ENCODE measurements around the gene KIRREL2.
"Not testable (repeated sequence)": the region's sequence is repeated elsewhere in the genome, so short reads cannot be mapped to it uniquely, and the experiment has no call there.

Gene KIRREL2

DNA sequence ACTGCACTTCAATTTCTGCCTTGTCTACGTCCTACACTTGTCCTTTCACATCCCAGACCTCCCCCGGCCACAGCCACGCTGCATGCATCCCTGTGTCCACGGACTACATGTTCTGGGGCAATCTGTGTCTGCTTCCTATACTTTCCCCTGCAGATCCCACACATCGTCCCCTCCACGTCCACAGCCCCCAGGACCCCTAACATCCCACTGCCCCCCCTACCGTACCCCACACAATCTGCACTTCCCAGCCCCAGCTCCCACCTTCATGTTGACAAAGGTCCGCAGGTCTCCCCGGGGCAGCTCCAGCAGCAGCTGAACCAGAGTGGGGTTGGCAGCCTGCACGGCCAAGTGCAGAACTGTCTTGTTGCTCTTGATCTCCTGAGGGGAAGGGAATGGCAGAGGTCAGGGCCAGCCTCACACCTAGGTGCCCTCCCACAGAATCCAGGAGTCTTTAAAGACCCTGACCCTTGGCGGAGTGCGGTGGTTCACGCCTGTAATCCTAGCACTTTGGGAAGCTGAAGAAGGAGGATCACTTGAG is 33.5 kb downstream of the KIRREL2 start:
- no peaks in the 10 kb centered on the region for H3K9me3 ChIP-seq (ENCODE audit: insufficient read depth, low read depth, low read length)
- no peak overlapping the region for H3K9ac ChIP-seq (ENCODE audit: low read depth, low read length)
- peaks cover 63% of the 10 kb centered on the region for H3K36me3 ChIP-seq (ENCODE audit: insufficient read depth, low read depth, low read length)
- no peaks in the 10 kb centered on the region for H3K4me1 ChIP-seq (ENCODE audit: insufficient read depth, low read length)
- no peaks in the 10 kb centered on the region for H3K27me3 ChIP-seq (ENCODE audit: insufficient read depth, low read length)
- H3K27ac ChIP-seq (ENCODE audit: low read length): no peak overlapping the region
- H3K4me3 ChIP-seq (ENCODE audit: low read length): no peak overlapping the region

DNA sequence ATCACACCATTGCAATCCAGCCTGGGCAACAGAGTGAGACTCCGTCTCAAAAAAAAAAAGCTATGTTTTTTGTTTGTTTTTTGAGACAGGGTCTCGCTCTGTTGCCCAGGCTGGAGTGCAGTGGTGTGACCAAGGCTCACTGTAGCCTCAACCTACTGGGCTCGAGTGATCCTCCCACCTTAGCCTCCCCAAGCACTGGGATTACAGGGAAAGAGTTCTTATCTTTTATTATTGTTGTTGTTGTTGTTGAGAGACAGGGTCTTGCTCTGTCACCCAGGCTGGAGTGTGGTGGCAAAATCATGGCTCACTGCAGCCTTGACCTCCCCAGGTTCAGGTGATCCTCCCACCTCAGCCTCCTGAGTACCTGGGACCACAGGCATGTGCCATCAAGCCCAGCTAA is 35.1 kb downstream of the KIRREL2 start:
- not testable (repeated sequence) for H3K27ac ChIP-seq (ENCODE audit: low read length); H3K27me3 ChIP-seq (ENCODE audit: insufficient read depth, low read length); H3K4me3 ChIP-seq (ENCODE audit: low read length); H3K9me3 ChIP-seq (ENCODE audit: insufficient read depth, low read depth, low read length); H3K4me1 ChIP-seq (ENCODE audit: insufficient read depth, low read length); H3K9ac ChIP-seq (ENCODE audit: low read depth, low read length)
- H3K36me3 ChIP-seq (ENCODE audit: insufficient read depth, low read depth, low read length): peaks cover 76% of the 10 kb centered on the region

DNA sequence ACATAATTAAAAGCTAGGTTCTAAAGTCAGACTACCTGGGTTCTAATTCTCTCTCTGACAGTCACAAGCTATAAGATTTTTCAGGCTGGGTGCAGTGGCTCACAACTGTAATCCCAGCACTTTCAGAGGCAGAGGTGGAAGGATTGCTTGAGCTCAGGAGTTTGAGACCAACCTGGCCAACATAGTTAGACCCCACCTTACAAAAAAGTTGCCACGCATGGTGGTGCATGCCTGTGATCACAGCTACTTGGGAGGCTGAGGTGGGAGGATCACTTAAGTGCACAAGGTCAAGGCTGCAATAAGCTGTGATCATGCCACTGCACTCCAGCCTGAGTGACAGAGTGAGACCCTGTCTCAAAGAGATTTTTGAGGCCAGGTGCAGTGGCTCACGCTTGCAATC is 37.6 kb downstream of the KIRREL2 start:
- Histone ChIP-seq H3K4me1 (ENCODE audit: insufficient read depth, low read length) (no peaks in the 10 kb centered on the region), H3K9me3 (ENCODE audit: insufficient read depth, low read depth, low read length) (no peaks in the 10 kb centered on the region), H3K27ac (ENCODE audit: low read length) (no peak overlapping the region), H3K9ac (ENCODE audit: low read depth, low read length) (no peak overlapping the region), H3K4me3 (ENCODE audit: low read length) (no peak overlapping the region), H3K27me3 (ENCODE audit: insufficient read depth, low read length) (no peaks in the 10 kb centered on the region), H3K36me3 (ENCODE audit: insufficient read depth, low read depth, low read length) (peaks cover 65% of the 10 kb centered on the region)

DNA sequence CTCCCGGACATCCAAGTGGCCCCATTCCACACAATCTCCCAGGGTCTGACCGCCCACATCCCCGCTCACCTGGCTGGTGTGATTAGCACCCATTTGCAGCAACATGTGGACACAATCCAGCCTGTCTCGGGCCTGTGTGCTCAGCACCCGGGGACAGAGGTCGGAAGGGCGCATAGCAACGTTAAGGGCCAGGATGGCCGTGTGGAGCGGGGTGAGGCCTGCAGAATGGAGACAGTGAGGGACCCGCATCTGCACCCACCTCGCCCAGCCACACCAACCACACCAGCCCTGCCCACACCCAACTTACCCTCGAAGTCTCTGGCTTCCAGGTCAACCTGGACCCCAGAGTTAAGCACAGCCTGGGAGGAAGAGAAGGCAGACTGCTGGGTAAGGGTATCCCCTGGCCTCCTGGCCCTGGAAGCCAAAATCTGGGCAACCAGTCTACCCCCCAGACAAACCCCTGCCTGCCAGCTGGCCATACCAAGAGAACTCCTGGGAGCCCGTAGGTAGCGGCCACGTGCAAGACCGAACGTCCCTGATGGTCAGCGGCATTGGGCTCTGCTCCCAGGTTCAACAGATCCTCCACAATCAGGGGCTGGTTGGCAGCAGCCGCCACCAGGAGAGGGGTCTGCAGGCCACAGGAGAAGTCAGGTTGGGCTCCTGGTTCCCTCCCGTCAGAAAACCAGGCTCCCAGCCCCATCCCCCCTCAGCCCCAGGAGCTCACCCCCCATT is 39.4 kb downstream of the KIRREL2 start:
- no peak overlapping the region for H3K9ac ChIP-seq (ENCODE audit: low read depth, low read length)
- H3K36me3 ChIP-seq (ENCODE audit: insufficient read depth, low read depth, low read length): peaks cover 49% of the 10 kb centered on the region
- H3K4me3 ChIP-seq (ENCODE audit: low read length): no peak overlapping the region
- no peaks in the 10 kb centered on the region for H3K9me3 ChIP-seq (ENCODE audit: insufficient read depth, low read depth, low read length)
- H3K27me3 ChIP-seq (ENCODE audit: insufficient read depth, low read length): no peaks in the 10 kb centered on the region
- no peak overlapping the region for H3K27ac ChIP-seq (ENCODE audit: low read length)
- no peaks in the 10 kb centered on the region; the same call in 1 of the 2 replicates for H3K4me1 ChIP-seq (ENCODE audit: insufficient read depth, low read length)

DNA sequence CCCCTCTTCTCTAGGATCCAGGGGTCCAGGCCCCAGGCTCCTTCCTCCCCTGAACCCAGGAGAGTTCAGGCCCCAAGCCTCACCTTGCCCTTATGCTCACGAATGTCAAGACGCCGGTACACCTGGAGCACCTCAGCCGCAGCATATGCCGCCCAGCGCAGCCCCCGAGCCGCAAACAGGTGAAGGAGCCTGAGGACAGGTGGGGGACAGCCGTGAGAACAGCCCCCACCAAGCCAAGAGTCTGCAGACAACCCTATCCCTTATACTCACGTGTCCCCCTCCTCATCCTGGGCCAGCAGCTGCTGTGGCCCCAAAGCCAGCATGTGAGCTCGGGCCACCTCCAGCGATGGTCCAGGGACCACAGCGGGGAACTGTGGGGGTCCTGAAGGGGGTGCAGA is 39.9 kb downstream of the KIRREL2 start:
- Histone ChIP-seq H3K27me3 (ENCODE audit: insufficient read depth, low read length) (no peaks in the 10 kb centered on the region), H3K9me3 (ENCODE audit: insufficient read depth, low read depth, low read length) (no peaks in the 10 kb centered on the region), H3K27ac (ENCODE audit: low read length) (no peak overlapping the region), H3K36me3 (ENCODE audit: insufficient read depth, low read depth, low read length) (peaks cover 48% of the 10 kb centered on the region), H3K9ac (ENCODE audit: low read depth, low read length) (no peak overlapping the region), H3K4me3 (ENCODE audit: low read length) (no peak overlapping the region), H3K4me1 (ENCODE audit: insufficient read depth, low read length) (peaks cover under 1% of the 10 kb centered on the region)

DNA sequence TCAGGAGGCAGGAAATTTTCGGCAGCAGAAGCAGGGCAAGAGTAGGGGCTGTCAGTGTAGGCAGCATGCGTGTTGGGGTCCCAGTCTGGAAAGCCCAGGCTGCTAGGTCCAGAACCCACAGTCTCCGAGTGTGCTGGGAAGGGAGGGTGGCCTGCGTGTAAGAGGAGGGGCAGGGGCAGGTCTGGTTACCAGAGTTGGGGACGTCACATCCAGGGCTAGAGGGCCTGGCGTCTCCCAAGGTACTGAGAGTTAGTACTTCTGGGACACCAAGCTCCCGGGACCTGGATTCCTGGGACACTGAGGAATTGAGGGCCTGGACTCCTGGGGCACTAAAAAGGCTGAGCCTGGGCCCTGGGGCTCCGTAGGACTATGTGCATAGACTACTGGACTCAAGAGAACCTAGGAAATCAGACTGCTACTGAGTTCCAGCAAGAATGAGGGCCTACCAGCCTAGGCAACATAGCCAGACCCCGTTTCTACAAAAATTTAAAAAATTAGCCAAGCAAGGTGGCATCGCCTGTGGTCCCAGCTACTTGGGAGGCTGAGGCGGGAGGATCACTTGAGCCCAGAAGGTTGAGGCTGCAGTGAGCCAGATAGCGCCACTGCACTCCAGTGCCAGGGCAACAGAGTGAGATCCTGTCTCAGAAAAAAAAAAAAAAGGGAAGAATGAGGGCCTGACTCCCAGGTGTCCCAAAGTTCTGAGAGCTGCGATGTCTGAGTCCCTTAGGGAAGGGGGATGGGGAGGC is 41.2 kb downstream of the KIRREL2 start:
- peaks cover 12% of the 10 kb centered on the region for H3K27me3 ChIP-seq (ENCODE audit: insufficient read depth, low read length)
- no peaks in the 10 kb centered on the region for H3K9me3 ChIP-seq (ENCODE audit: insufficient read depth, low read depth, low read length)
- H3K9ac ChIP-seq (ENCODE audit: low read depth, low read length): no peak overlapping the region
- H3K4me3 ChIP-seq (ENCODE audit: low read length): peak overlapping the region; percentile 94; the same call in 1 of the 2 replicates
- peaks cover 43% of the 10 kb centered on the region for H3K36me3 ChIP-seq (ENCODE audit: insufficient read depth, low read depth, low read length)
- H3K4me1 ChIP-seq (ENCODE audit: insufficient read depth, low read length): peaks cover 4% of the 10 kb centered on the region
- no peak overlapping the region for H3K27ac ChIP-seq (ENCODE audit: low read length)

DNA sequence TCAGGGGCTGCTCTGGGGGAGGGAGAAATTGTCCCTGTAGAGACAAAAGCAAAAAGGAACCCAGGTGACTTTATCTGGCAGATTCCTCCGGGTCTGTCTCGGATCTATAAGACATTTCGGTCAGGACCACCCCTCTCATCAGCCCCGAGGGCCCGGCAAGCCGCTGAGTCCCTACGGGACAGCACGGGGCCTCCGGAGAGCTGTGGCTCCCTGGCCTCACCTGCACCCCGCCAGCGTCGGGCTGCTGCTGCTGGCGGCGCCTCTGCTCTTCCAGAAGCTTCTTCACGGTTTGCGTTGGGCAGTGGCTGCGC is 41.7 kb downstream of the KIRREL2 start:
- peaks cover 38% of the 10 kb centered on the region for H3K36me3 ChIP-seq (ENCODE audit: insufficient read depth, low read depth, low read length)
- no peaks in the 10 kb centered on the region for H3K9me3 ChIP-seq (ENCODE audit: insufficient read depth, low read depth, low read length)
- H3K27me3 ChIP-seq (ENCODE audit: insufficient read depth, low read length): peaks cover 17% of the 10 kb centered on the region
- peaks cover 7% of the 10 kb centered on the region for H3K4me1 ChIP-seq (ENCODE audit: insufficient read depth, low read length)
- peak overlapping the region; percentile 83; the same call in 1 of the 2 replicates for H3K9ac ChIP-seq (ENCODE audit: low read depth, low read length)
- no peak overlapping the region for H3K27ac ChIP-seq (ENCODE audit: low read length)
- peak overlapping the region; percentile 94 for H3K4me3 ChIP-seq (ENCODE audit: low read length)

DNA sequence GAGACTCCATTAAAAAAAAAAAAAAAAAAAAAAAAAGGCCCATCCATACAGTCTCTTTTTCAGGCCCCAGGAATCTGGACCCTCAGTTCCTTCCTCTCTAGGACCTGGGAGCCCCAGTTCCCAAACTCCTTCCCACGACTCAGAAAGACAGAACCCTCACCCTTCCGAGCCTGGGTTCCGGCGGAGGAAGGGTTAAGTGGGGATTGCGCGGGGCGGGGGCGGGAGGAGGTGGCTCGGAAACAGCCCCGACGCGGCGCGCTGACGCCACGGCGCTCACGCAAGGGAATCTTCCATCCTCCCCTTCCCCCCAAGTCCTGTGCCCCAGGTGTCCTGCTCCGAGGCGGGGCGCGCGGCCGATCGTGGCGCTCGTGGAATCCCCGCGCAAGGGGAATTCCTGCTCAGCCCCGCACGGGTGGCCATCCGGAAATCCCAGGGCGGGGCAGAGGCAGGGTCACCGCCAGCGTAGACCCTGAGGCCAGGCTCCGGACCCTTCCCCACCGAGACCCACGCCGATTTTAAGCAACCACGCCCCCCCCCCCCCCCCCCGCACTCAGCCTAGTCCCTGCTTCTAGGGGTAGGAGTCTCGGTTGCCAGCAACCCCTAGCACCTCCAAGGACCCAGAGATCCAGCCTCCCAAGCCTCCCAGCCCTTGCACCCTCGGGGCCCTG is 43.0 kb downstream of the KIRREL2 start:
- Histone ChIP-seq H3K4me1 (ENCODE audit: insufficient read depth, low read length) (peaks cover 7% of the 10 kb centered on the region), H3K9ac (ENCODE audit: low read depth, low read length) (peak overlapping the region; percentile 83; the same call in 1 of the 2 replicates)

DNA sequence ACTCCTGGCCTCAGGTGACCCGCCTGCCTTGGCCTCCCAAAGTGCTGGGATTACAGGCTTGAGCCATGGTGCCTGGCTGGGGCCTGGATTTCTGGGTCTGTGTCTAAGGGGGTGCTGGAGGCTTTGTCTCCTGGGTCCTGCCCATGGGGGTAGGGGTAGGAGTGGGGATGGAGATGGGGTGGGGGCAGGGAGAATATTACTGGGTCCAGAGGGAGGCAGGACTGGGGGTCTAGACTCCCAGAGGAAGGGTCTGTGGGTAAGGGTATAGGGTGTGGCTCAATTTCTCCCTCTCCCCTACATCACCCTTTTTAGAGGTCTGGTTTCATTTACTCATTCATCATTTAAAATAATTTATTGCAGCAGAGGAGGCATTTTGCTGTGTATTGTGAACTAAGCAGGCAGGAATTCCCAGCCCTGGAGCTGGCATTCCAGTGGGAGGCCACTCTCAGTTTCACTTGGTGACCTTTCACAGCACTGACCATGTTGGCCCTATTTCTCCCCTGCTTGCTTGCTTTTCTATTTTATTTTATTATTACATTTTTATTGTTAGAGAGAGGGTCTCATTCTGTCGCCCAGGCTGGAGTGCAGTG is 44.4 kb downstream of the KIRREL2 start:
- H3K36me3 ChIP-seq (ENCODE audit: insufficient read depth, low read depth, low read length): peaks cover 18% of the 10 kb centered on the region; the same call in 1 of the 2 replicates
- peak overlapping the region; percentile 94; the same call in 1 of the 2 replicates for H3K4me3 ChIP-seq (ENCODE audit: low read length)
- H3K4me1 ChIP-seq (ENCODE audit: insufficient read depth, low read length): peaks cover 7% of the 10 kb centered on the region
- peaks cover 18% of the 10 kb centered on the region for H3K27me3 ChIP-seq (ENCODE audit: insufficient read depth, low read length)
- no peak overlapping the region; the same call in 1 of the 2 replicates for H3K9ac ChIP-seq (ENCODE audit: low read depth, low read length)
- H3K27ac ChIP-seq (ENCODE audit: low read length): no peak overlapping the region
- no peaks in the 10 kb centered on the region for H3K9me3 ChIP-seq (ENCODE audit: insufficient read depth, low read depth, low read length)

More for the DNA sequence above, 43.0 kb downstream of the KIRREL2 start:
- Histone ChIP-seq H3K9me3 (ENCODE audit: insufficient read depth, low read depth, low read length) (no peaks in the 10 kb centered on the region), H3K4me3 (ENCODE audit: low read length) (peak overlapping the region; percentile 94), H3K27me3 (ENCODE audit: insufficient read depth, low read length) (peaks cover 18% of the 10 kb centered on the region), H3K36me3 (ENCODE audit: insufficient read depth, low read depth, low read length) (peaks cover 30% of the 10 kb centered on the region), H3K27ac (ENCODE audit: low read length) (no peak overlapping the region)

DNA sequence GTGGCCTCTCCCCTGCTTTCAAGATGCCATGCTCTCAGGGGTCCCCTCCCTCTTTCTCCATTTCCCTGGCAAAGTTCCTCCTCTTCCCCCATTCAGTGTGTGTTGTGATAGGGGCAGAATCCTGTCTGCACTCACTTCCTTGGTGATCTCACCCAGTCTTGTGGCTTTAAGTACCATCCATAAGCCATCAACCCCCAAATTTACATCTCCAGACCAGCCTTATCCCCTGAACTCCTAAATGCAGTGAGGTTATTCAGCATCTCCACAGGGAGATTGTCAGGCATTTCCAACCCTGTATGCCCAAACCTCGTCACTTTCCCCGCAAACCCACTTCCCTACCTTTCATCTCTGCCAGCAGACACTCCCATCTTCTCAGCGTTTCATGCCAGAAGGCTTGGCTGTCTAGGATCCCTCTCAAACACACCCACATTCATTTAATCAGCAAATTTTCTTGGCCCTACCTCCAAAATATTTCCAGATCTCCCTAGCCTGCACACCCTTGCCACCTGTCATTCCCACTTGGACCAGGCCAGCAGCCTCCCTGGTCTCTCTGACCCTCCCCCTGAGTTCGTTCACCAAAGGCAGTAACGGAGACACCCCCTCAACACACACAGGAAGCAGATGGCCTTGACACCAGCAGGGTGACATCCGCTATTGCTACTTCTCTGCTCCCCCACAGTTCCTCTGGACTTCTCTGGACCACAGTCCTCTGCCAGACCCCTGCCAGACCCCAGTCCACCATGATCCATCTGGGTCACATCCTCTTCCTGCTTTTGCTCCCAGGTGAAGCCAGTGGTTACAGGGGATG is 45.3 kb downstream of the KIRREL2 start, which contains the start of gene HCST:
Gene HCST (plus strand): TSS at position 676 of the 808 bp plus-strand sequence. CDS start 65 bp downstream, at position 741.
- peaks cover 18% of the 10 kb centered on the region for H3K27me3 ChIP-seq (ENCODE audit: insufficient read depth, low read length)
- no peaks in the 10 kb centered on the region for H3K9me3 ChIP-seq (ENCODE audit: insufficient read depth, low read depth, low read length)
- H3K4me1 ChIP-seq (ENCODE audit: insufficient read depth, low read length): peaks cover 7% of the 10 kb centered on the region
- no peak within 1 kb of the TSS for H3K27ac ChIP-seq (ENCODE audit: low read length)
- H3K36me3 ChIP-seq (ENCODE audit: insufficient read depth, low read depth, low read length): peaks cover 9% of the 10 kb centered on the region; the same call in 1 of the 2 replicates
- peak within 1 kb of the TSS; percentile 74 for H3K4me3 ChIP-seq (ENCODE audit: low read length)
- H3K9ac ChIP-seq (ENCODE audit: low read depth, low read length): peak within 1 kb of the TSS; percentile 77; the same call in 1 of the 2 replicates

All from iPS-20b (cell line).